GM12872 (cell line): Measurements from ENCODE around the gene ZFYVE27.
A peak's percentile ranks its signal among the peaks of the same experiment; 100 is the strongest.

ENCODE experiments used
- CTCF ChIP-seq: IDR thresholded peaks from 3 replicates; pipeline ENCODE4 v1.5.1; 2011; ENCODE audit warnings: low read depth, mild to moderate bottlenecking, low read length, moderate library complexity; ENCODE audit not compliant: insufficient read depth

ZFYVE27 gene

GRCh38 chr10:97713339-97713825 lies 23.5 kb upstream of the ZFYVE27 start, which contains the start of gene MARVELD1:
Gene MARVELD1 (plus strand): TSS chr10:97713730. CDS start chr10:97713877, 147 bp downstream.
- no peak for TF ChIP-seq CTCF

GRCh38 chr10:97713826-97714400 lies 23.0 kb upstream of the ZFYVE27 start:
- peak; percentile 45; the same call in 2 of the 3 replicates for TF ChIP-seq CTCF

- no peak for TF ChIP-seq CTCF
Observed at GRCh38 chr10:97714401-97715258, 22.3 kb upstream of the ZFYVE27 start.

- no peak for TF ChIP-seq CTCF
Observed at GRCh38 chr10:97715259-97715874, 21.6 kb upstream of the ZFYVE27 start.

GRCh38 chr10:97717627-97718026 lies 19.3 kb upstream of the ZFYVE27 start:
- TF ChIP-seq CTCF = no peak

GRCh38 chr10:97718178-97718577 lies 18.8 kb upstream of the ZFYVE27 start:
- no peak for TF ChIP-seq CTCF

GRCh38 chr10:97718659-97719142 lies 18.2 kb upstream of the ZFYVE27 start:
- TF ChIP-seq CTCF = no peak
